Measurements from ENCODE around the gene GTF2F2. TPM values are rescaled to one million over a fixed set of nuclear protein-coding genes. Genes with fewer than 3 reads are reported as not detected.
A peak's percentile ranks its signal among the peaks of the same experiment; 100 is the strongest.
"Not testable (repeated sequence)": the region's sequence is repeated elsewhere in the genome, so short reads cannot be mapped to it uniquely, and the experiment has no call there.

Gene GTF2F2
- total RNA-seq, 2 donors from 2014 or later, result 13.8 to 16.7 TPM

GRCh38 chr13:45174478-45174877 lies 54.2 kb downstream of the GTF2F2 start:
- no peak overlapping the region for H3K4me3 Mint-ChIP-seq
- no peaks in the 10 kb centered on the region for H3K27me3 Mint-ChIP-seq (ENCODE audit: low read depth)
- no peak overlapping the region for H3K27ac Mint-ChIP-seq

GRCh38 chr13:45178349-45179162 lies 58.2 kb downstream of the GTF2F2 start:
- Mint-ChIP-seq H3K27ac (peak overlapping the region; percentile 86), H3K4me1 (ENCODE audit: low read depth) (peaks cover 30% of the 10 kb centered on the region), H3K9me3 (no peaks in the 10 kb centered on the region), H3K36me3 (ENCODE audit: insufficient read depth in 2 of 2) (peaks cover 2 to 10% of the 10 kb centered on the region in 2 donors), H3K4me3 (no peak overlapping the region), H3K27me3 (ENCODE audit: low read depth) (no peaks in the 10 kb centered on the region)
- DNase-seq (peak; percentile 8 to 9), ATAC-seq (replicated peaks in 1 of 2) (peak; percentile 74 to 81)

More at GRCh38 chr13:45174478-45174877, 54.2 kb downstream of the GTF2F2 start:
- peaks cover 8 to 21% of the 10 kb centered on the region in 2 donors for H3K36me3 Mint-ChIP-seq (ENCODE audit: insufficient read depth in 2 of 2)
- ATAC-seq (replicated peaks in 1 of 2) (no peak), DNase-seq (no peak)
- no peaks in the 10 kb centered on the region for H3K9me3 Mint-ChIP-seq
- peaks cover 35% of the 10 kb centered on the region for H3K4me1 Mint-ChIP-seq (ENCODE audit: low read depth)

GRCh38 chr13:45179428-45179827 lies 59.1 kb downstream of the GTF2F2 start:
- Mint-ChIP-seq H3K27me3 (ENCODE audit: low read depth) (no peaks in the 10 kb centered on the region), H3K27ac (no peak overlapping the region), H3K4me1 (ENCODE audit: low read depth) (peaks cover 28% of the 10 kb centered on the region), H3K36me3 (ENCODE audit: insufficient read depth in 2 of 2) (peaks cover 2 to 9% of the 10 kb centered on the region in 2 donors), H3K4me3 (no peak overlapping the region), H3K9me3 (no peaks in the 10 kb centered on the region)
- DNase-seq (no peak), ATAC-seq (replicated peaks in 1 of 2) (no peak)

GRCh38 chr13:45180303-45180702 lies 60.0 kb downstream of the GTF2F2 start:
- no peaks in the 10 kb centered on the region for H3K27me3 Mint-ChIP-seq (ENCODE audit: low read depth)
- DNase-seq, result no peak
- H3K4me3 Mint-ChIP-seq, result peak overlapping the region in 1 of 2 donors; percentile 13
- H3K36me3 Mint-ChIP-seq (ENCODE audit: insufficient read depth in 2 of 2), result peaks cover 0 to 7% of the 10 kb centered on the region in 2 donors
- H3K9me3 Mint-ChIP-seq, result no peaks in the 10 kb centered on the region
- H3K4me1 Mint-ChIP-seq (ENCODE audit: low read depth), result peaks cover 28% of the 10 kb centered on the region
- ATAC-seq (replicated peaks in 1 of 2), result peak in 1 of 2 donors; percentile 27
- H3K27ac Mint-ChIP-seq, result peak overlapping the region; percentile 65

GRCh38 chr13:45180713-45181601 lies 60.6 kb downstream of the GTF2F2 start:
- Mint-ChIP-seq H3K27ac (peak overlapping the region; percentile 65), H3K27me3 (ENCODE audit: low read depth) (no peaks in the 10 kb centered on the region), H3K4me1 (ENCODE audit: low read depth) (peaks cover 28% of the 10 kb centered on the region), H3K36me3 (ENCODE audit: insufficient read depth in 2 of 2) (peaks cover 0 to 7% of the 10 kb centered on the region in 2 donors), H3K9me3 (no peaks in the 10 kb centered on the region), H3K4me3 (peak overlapping the region in 1 of 2 donors; percentile 70)
- DNase-seq (no peak), ATAC-seq (replicated peaks in 1 of 2) (peak; percentile 43 to 54)

GRCh38 chr13:45184693-45185092 lies 64.4 kb downstream of the GTF2F2 start:
- DNase-seq (no peak), ATAC-seq (replicated peaks in 1 of 2) (no peak)
- H3K36me3 Mint-ChIP-seq (ENCODE audit: insufficient read depth in 2 of 2), result peaks cover 0 to 8% of the 10 kb centered on the region in 2 donors
- H3K9me3 Mint-ChIP-seq, result no peaks in the 10 kb centered on the region
- no peak overlapping the region for H3K4me3 Mint-ChIP-seq
- H3K27me3 Mint-ChIP-seq (ENCODE audit: low read depth), result no peaks in the 10 kb centered on the region
- H3K27ac Mint-ChIP-seq, result no peak overlapping the region
- H3K4me1 Mint-ChIP-seq (ENCODE audit: low read depth), result peaks cover 13% of the 10 kb centered on the region

GRCh38 chr13:45185286-45185685 lies 65.0 kb downstream of the GTF2F2 start:
- Mint-ChIP-seq H3K9me3 (no peaks in the 10 kb centered on the region), H3K36me3 (ENCODE audit: insufficient read depth in 2 of 2) (peaks cover 0 to 8% of the 10 kb centered on the region in 2 donors), H3K27ac (no peak overlapping the region), H3K27me3 (ENCODE audit: low read depth) (no peaks in the 10 kb centered on the region), H3K4me1 (ENCODE audit: low read depth) (peaks cover 8% of the 10 kb centered on the region), H3K4me3 (no peak overlapping the region)
- no peak for ATAC-seq (replicated peaks in 1 of 2)
- no peak for DNase-seq

GRCh38 chr13:45189077-45189476 lies 68.8 kb downstream of the GTF2F2 start:
- not testable (repeated sequence) for H3K4me3 Mint-ChIP-seq; H3K27ac Mint-ChIP-seq; H3K36me3 Mint-ChIP-seq (ENCODE audit: insufficient read depth in 2 of 2); ATAC-seq (replicated peaks in 1 of 2); H3K4me1 Mint-ChIP-seq (ENCODE audit: low read depth); H3K27me3 Mint-ChIP-seq (ENCODE audit: low read depth); DNase-seq; H3K9me3 Mint-ChIP-seq

- ATAC-seq (replicated peaks in 1 of 2); DNase-seq; H3K36me3 Mint-ChIP-seq (ENCODE audit: insufficient read depth in 2 of 2); H3K9me3 Mint-ChIP-seq; H3K27ac Mint-ChIP-seq; H3K4me3 Mint-ChIP-seq; H3K27me3 Mint-ChIP-seq (ENCODE audit: low read depth); H3K4me1 Mint-ChIP-seq (ENCODE audit: low read depth): not testable (repeated sequence)
These were observed 69.2 kb downstream of the GTF2F2 start for GRCh38 chr13:45189511-45189910.

GRCh38 chr13:45191874-45192273 lies 71.6 kb downstream of the GTF2F2 start:
- no peak overlapping the region for H3K27ac Mint-ChIP-seq
- H3K36me3 Mint-ChIP-seq (ENCODE audit: insufficient read depth in 2 of 2), result peaks cover 0 to 2% of the 10 kb centered on the region in 2 donors
- no peak for ATAC-seq (replicated peaks in 1 of 2)
- H3K4me1 Mint-ChIP-seq (ENCODE audit: low read depth), result peaks cover 3% of the 10 kb centered on the region
- H3K9me3 Mint-ChIP-seq, result no peaks in the 10 kb centered on the region
- H3K4me3 Mint-ChIP-seq, result no peak overlapping the region
- no peak for DNase-seq
- H3K27me3 Mint-ChIP-seq (ENCODE audit: low read depth), result no peaks in the 10 kb centered on the region

- Mint-ChIP-seq H3K4me3 (no peak overlapping the region), H3K27me3 (ENCODE audit: low read depth) (no peaks in the 10 kb centered on the region), H3K27ac (no peak overlapping the region), H3K4me1 (ENCODE audit: low read depth) (peaks cover 6% of the 10 kb centered on the region), H3K9me3 (no peaks in the 10 kb centered on the region), H3K36me3 (ENCODE audit: insufficient read depth in 2 of 2) (peaks cover 0 to 2% of the 10 kb centered on the region in 2 donors)
- DNase-seq, result no peak
- ATAC-seq (replicated peaks in 1 of 2), result no peak
These were observed 74.0 kb downstream of the GTF2F2 start for GRCh38 chr13:45194081-45194939.

GRCh38 chr13:45195421-45195820 lies 75.1 kb downstream of the GTF2F2 start:
- Mint-ChIP-seq H3K27me3 (ENCODE audit: low read depth) (no peaks in the 10 kb centered on the region), H3K4me1 (ENCODE audit: low read depth) (peaks cover 6% of the 10 kb centered on the region), H3K9me3 (no peaks in the 10 kb centered on the region), H3K27ac (no peak overlapping the region), H3K36me3 (ENCODE audit: insufficient read depth in 2 of 2) (peaks cover 0 to 3% of the 10 kb centered on the region in 2 donors), H3K4me3 (no peak overlapping the region)
- no peak for ATAC-seq (replicated peaks in 1 of 2)
- DNase-seq, result no peak

All from activated T-cell treated with anti-CD3 and anti-CD28 coated beads, Interleukin-2, amount 50 U/mL, for 72 hours (primary cell).